K562 (cell line): Measurements from ENCODE around the gene ATL3. TPM values are rescaled to one million over a fixed set of nuclear protein-coding genes. Genes with fewer than 3 reads are reported as not detected.

Source experiments
- CHAMP1 ChIP-seq: fragments of 450-650 bp; IDR thresholded peaks from 2 replicates; pipeline ENCODE4 v1.6.1; 2016; ENCODE audit warnings: mild to moderate bottlenecking
- CHD1 ChIP-seq: fragments of 200-600 bp; sonication (generic); IDR thresholded peaks from one replicate; pipeline ENCODE4 v1.6.1; 2012; ENCODE audit warnings: mild to moderate bottlenecking, moderate library complexity, low read length, inconsistent platforms
- DNMT1 ChIP-seq: fragments of 450-650 bp; IDR thresholded peaks from 2 replicates; pipeline ENCODE4 v1.6.1; 2016; ENCODE audit warnings: antibody characterized with exemption, mild to moderate bottlenecking
- HDGF ChIP-seq: fragments of 450-650 bp; IDR thresholded peaks from 2 replicates; pipeline ENCODE4 v1.6.1; 2016
- KDM1A ChIP-seq, 2 experiments: fragments of 450-650 bp; IDR thresholded peaks; 2 replicates each; pipeline ENCODE4 v1.6.1; 2016; ENCODE audit warnings: mild to moderate bottlenecking in 2 of 2
- NFYB ChIP-seq: IDR thresholded peaks from 2 replicates; pipeline ENCODE4 v1.6.1; 2011; ENCODE audit warnings: mild to moderate bottlenecking, moderate library complexity; ENCODE audit not compliant: insufficient read length; ENCODE audit errors: extremely low read depth
- SAFB2 ChIP-seq: fragments of 200-400 bp; formaldehyde crosslinking; IDR thresholded peaks from 2 replicates; pipeline ENCODE4 v1.6.1; 2018; ENCODE audit warnings: borderline replicate concordance, low read length, low read depth, moderate library complexity; ENCODE audit not compliant: severe bottlenecking
- YY1 ChIP-seq, 3 experiments: IDR thresholded peaks; 2 replicates each; pipeline ENCODE4 v1.6.1; 2011; ENCODE audit warnings: low read length in 2 of 3, mild to moderate bottlenecking in 2 of 3, moderate library complexity in 2 of 3, borderline replicate concordance in 1 of 3, control low read depth in 1 of 3, low read depth in 1 of 3; ENCODE audit not compliant: insufficient read depth in 3 of 3, insufficient replicate concordance in 2 of 3, control insufficient read depth in 1 of 3, insufficient read length in 1 of 3; ENCODE audit errors: extremely low read depth in 1 of 3
- ZFP1 ChIP-seq: fragments of 450-650 bp; formaldehyde crosslinking; IDR thresholded peaks from 2 replicates; pipeline ENCODE4 v1.4.0; 2020; ENCODE audit warnings: mild to moderate bottlenecking, mixed read lengths
- ZFP36 ChIP-seq: fragments of 150-350 bp; IDR thresholded peaks from 2 replicates; pipeline ENCODE4 v1.6.1; 2018; ENCODE audit warnings: low read length, low read depth; ENCODE audit not compliant: partially characterized antibody
- polyA plus RNA-seq, 8 experiments: library from polyadenylated mRNA; depleted of rRNA in 4 of 8; stranded (reverse) in 5 of 8; unstranded in 3 of 8; fragments of >200 nt; fragmentation: Nextera tagmentation in 2 of 8; fragmentation: Illumina TruSeq in 1 of 8; extraction: Ambion mirVana in 2 of 8; extraction: Trizol in 1 of 8; gene quantifications; 2 replicates each; pipeline versions ENCODE4 v1.2.1 to v1.2.3, GENCODE V29; 2011 to 2014; ENCODE audit warnings: inconsistent platforms in 1 of 8, missing spikeins in 1 of 8
- total RNA-seq, 7 experiments: library from RNA; depleted of rRNA in 6 of 7; stranded (reverse); fragments of >200 nt in 6 of 7; fragmentation: Illumina TruSeq in 2 of 7; extraction: Trizol in 2 of 7; gene quantifications; 2 replicates each; pipeline versions ENCODE4 v1.2.1 to v1.2.3, GENCODE V29; 2011 to 2021; ENCODE audit warnings: low replicate concordance in 1 of 7
- TF ChIP-seq, protein P1 (sequence below): fragments of 250-450 bp; sonication (Bioruptor Pico); IDR thresholded peaks from 2 replicates; pipeline ENCODE4 v1.8.0; 2021; ENCODE audit warnings: moderate library complexity, mild to moderate bottlenecking, inconsistent platforms
- TF ChIP-seq, protein P2 (sequence below): fragments of 450-650 bp; formaldehyde crosslinking; IDR thresholded peaks from 2 replicates; pipeline ENCODE4 v1.4.0; 2020; ENCODE audit warnings: mild to moderate bottlenecking, moderate library complexity
- TF ChIP-seq, protein P3 (sequence below), 2 experiments: fragments of 150-350 bp in 1 of 2; IDR thresholded peaks; 2 replicates each; pipeline ENCODE4 v1.6.1; 2012 to 2016; ENCODE audit warnings: low read depth in 2 of 2, low read length in 2 of 2, mild to moderate bottlenecking in 1 of 2, moderate library complexity in 1 of 2
- TF ChIP-seq, protein P4 (sequence below): fragments of 450-650 bp; IDR thresholded peaks from one replicate; pipeline ENCODE4 v1.6.1; 2018; ENCODE audit warnings: mild to moderate bottlenecking, moderate library complexity; ENCODE audit not compliant: partially characterized antibody

ATL3 gene
- total and polyA plus RNA-seq, 9 of the 15 experiments (the other 6 are each of a cell fraction or from before 2014, with no cell fraction given), result 18.2 to 39.8 (median 23.9) TPM

DNA sequence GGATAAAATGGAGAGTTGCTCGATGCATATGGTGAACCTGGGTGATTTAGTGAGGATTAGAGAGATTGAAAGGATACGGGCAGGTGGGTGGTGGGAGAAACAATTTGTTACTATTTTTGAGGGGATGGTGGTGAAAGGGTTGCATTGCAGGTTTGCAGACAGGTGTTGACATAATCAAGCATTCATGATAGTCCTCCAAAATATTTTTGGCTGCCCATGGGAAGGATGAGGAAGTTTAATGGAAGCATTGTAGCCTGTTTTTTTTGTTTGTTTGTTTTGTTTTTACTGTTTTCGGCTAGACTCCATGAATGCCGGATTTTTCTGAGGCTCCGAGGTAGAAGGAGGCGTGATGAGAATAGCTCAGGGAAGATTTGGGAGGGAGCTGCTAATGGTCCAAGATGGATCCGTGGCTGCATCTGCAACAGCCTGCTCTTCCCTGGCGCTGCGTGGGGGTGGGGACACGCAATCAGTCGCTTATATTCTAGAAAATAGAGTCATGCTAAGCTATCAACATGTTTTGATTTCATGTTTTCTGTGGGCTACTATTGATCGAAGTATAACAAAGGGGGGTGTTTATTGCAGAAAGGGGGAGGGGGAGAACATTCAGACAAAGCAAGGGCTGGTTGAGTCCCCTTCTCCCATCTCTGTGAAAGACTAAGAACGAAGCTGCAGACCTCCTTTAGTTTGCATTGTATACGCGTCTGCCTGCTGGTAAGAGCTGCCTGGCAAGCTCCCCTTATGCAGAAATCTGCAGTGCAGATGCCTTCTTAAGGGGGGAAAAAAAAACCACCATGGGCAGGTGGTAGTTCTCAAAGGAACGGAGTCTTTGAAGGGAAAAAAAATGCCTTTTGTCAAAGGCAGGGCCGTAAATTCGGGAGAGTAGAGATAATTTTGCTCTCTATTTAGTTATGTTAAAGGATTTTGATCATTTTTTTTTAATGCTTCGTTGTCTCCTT is 11.2 kb upstream of the ATL3 start (continued):
- TF ChIP-seq ZFP36 (no peak), SAFB2 (no peak), KDM1A (IDR thresholded peaks at IDR 0.05) (0 out of 4 replicates have a peak, but pooled peaks of 1 of the 2 experiments have one; percentile 30), CHAMP1 (no peak), DNMT1 (peak; percentile 70; the same call in 1 of the 2 replicates), ZFP1 (CRISPR knock-in tag) (no peak), NFYB (no peak), HDGF (peak; percentile 18; the same call in 1 of the 2 replicates), CHD1 (peak; percentile 85), YY1 (IDR thresholded peaks at IDR 0.05; ENCODE audit: borderline replicate concordance in 1 of 3, control insufficient read depth in 1 of 3, extremely low read depth in 1 of 3, insufficient read depth in 3 of 3, insufficient read length in 1 of 3, insufficient replicate concordance in 2 of 3, low read depth in 1 of 3, low read length in 2 of 3) (peak in 1 of 3 experiments; percentile 72)
- TF ChIP-seq, protein P1, sequence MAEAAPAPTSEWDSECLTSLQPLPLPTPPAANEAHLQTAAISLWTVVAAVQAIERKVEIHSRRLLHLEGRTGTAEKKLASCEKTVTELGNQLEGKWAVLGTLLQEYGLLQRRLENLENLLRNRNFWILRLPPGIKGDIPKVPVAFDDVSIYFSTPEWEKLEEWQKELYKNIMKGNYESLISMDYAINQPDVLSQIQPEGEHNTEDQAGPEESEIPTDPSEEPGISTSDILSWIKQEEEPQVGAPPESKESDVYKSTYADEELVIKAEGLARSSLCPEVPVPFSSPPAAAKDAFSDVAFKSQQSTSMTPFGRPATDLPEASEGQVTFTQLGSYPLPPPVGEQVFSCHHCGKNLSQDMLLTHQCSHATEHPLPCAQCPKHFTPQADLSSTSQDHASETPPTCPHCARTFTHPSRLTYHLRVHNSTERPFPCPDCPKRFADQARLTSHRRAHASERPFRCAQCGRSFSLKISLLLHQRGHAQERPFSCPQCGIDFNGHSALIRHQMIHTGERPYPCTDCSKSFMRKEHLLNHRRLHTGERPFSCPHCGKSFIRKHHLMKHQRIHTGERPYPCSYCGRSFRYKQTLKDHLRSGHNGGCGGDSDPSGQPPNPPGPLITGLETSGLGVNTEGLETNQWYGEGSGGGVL (CRISPR knock-in tag), result no peak
- TF ChIP-seq, protein P2, sequence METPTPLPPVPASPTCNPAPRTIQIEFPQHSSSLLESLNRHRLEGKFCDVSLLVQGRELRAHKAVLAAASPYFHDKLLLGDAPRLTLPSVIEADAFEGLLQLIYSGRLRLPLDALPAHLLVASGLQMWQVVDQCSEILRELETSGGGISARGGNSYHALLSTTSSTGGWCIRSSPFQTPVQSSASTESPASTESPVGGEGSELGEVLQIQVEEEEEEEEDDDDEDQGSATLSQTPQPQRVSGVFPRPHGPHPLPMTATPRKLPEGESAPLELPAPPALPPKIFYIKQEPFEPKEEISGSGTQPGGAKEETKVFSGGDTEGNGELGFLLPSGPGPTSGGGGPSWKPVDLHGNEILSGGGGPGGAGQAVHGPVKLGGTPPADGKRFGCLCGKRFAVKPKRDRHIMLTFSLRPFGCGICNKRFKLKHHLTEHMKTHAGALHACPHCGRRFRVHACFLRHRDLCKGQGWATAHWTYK (CRISPR knock-in tag), result no peak
- TF ChIP-seq, protein P3, sequence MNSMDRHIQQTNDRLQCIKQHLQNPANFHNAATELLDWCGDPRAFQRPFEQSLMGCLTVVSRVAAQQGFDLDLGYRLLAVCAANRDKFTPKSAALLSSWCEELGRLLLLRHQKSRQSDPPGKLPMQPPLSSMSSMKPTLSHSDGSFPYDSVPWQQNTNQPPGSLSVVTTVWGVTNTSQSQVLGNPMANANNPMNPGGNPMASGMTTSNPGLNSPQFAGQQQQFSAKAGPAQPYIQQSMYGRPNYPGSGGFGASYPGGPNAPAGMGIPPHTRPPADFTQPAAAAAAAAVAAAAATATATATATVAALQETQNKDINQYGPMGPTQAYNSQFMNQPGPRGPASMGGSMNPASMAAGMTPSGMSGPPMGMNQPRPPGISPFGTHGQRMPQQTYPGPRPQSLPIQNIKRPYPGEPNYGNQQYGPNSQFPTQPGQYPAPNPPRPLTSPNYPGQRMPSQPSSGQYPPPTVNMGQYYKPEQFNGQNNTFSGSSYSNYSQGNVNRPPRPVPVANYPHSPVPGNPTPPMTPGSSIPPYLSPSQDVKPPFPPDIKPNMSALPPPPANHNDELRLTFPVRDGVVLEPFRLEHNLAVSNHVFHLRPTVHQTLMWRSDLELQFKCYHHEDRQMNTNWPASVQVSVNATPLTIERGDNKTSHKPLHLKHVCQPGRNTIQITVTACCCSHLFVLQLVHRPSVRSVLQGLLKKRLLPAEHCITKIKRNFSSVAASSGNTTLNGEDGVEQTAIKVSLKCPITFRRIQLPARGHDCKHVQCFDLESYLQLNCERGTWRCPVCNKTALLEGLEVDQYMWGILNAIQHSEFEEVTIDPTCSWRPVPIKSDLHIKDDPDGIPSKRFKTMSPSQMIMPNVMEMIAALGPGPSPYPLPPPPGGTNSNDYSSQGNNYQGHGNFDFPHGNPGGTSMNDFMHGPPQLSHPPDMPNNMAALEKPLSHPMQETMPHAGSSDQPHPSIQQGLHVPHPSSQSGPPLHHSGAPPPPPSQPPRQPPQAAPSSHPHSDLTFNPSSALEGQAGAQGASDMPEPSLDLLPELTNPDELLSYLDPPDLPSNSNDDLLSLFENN (IDR thresholded peaks at IDR 0.05; ENCODE audit: low read depth in 2 of 2, low read length in 2 of 2), result no peak
- TF ChIP-seq, protein P4, sequence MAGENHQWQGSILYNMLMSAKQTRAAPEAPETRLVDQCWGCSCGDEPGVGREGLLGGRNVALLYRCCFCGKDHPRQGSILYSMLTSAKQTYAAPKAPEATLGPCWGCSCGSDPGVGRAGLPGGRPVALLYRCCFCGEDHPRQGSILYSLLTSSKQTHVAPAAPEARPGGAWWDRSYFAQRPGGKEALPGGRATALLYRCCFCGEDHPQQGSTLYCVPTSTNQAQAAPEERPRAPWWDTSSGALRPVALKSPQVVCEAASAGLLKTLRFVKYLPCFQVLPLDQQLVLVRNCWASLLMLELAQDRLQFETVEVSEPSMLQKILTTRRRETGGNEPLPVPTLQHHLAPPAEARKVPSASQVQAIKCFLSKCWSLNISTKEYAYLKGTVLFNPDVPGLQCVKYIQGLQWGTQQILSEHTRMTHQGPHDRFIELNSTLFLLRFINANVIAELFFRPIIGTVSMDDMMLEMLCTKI, result no peak
